Endothelial cell of umbilical vein (primary cell): ENCODE results near the gene LCNL1. TPM values are rescaled to one million over a fixed set of nuclear protein-coding genes. Genes with fewer than 3 reads are reported as not detected.

Experiments used
- BruUV-seq: library from RNA; stranded (reverse); fragments of 400-500 nt; replicated peaks from 2 replicates; lab custom pipeline; 2021; lab: Mats Ljungman, UMichigan
- CTCF ChIA-PET: fragments of 300-600, 350-600 bp; sonication (Branson Sonifier 250); formaldehyde crosslinking; loops from one replicate; lab custom pipeline; 2021; ENCODE audit warnings: antibody characterized with exemption, inconsistent platforms; lab: Charles Lee
- POLR2A ChIA-PET: fragments of 300-600, 350-600 bp; sonication (Branson Sonifier 250); formaldehyde crosslinking; loops from one replicate; lab custom pipeline; 2021; ENCODE audit warnings: antibody characterized with exemption, inconsistent platforms; lab: Charles Lee
- DNase-seq: peaks from one replicate; pipeline ENCODE4 v3.0.0-alpha.2; 2011; ENCODE audit warnings: low read depth, low spot score
- FAIRE-seq: peaks from 2 replicates; lab custom pipeline; 2011; peaks lifted over from hg19 to GRCh38; lab: Jason Lieb, UNC
- H2AFZ ChIP-seq: 2 replicates; pipeline ENCODE4 v1.6.0; 2012; ENCODE audit warnings: low read depth, low read length, control low read depth, inconsistent platforms
- H3K27ac ChIP-seq: 2 replicates; pipeline ENCODE4 v1.5.1; 2011; ENCODE audit warnings: low read depth, mild to moderate bottlenecking, control low read depth, low read length, moderate library complexity; ENCODE audit not compliant: insufficient read depth
- H3K27me3 ChIP-seq, 2 experiments: 2 replicates each; pipeline versions ENCODE4 v1.6.0 to v1.6.1; 2011; ENCODE audit warnings: low read length in 2 of 2, mixed read lengths in 1 of 2; ENCODE audit not compliant: control insufficient read depth in 2 of 2, insufficient read depth in 2 of 2
- H3K36me3 ChIP-seq, 2 experiments: 2 replicates in 1 of 2; 3 replicates in 1 of 2; pipeline ENCODE4 v1.5.1; 2011; ENCODE audit warnings: low read length in 2 of 2, mild to moderate bottlenecking in 1 of 2, moderate library complexity in 1 of 2; ENCODE audit not compliant: control insufficient read depth in 2 of 2, insufficient read depth in 2 of 2; ENCODE audit errors: extremely low read depth in 1 of 2
- H3K4me1 ChIP-seq: 3 replicates; pipeline ENCODE4 v1.5.1; 2011; ENCODE audit warnings: mild to moderate bottlenecking, low read length; ENCODE audit not compliant: control insufficient read depth, insufficient read depth; ENCODE audit errors: extremely low read depth
- H3K4me2 ChIP-seq: 2 replicates; pipeline ENCODE4 v1.6.1; 2011; ENCODE audit warnings: low read length, control low read depth, mixed read lengths; ENCODE audit not compliant: insufficient read depth
- H3K4me3 ChIP-seq, 3 experiments: fragments of 200-600 bp in 1 of 3; sonication (generic), shearing (Covaris generic) in 1 of 3; replicated peaks in 1 of 3; 2 replicates each; pipeline ENCODE4 v1.5.1; 2011 to 2016; ENCODE audit warnings: control low read depth in 3 of 3, low read length in 3 of 3, mild to moderate bottlenecking in 2 of 3, inconsistent platforms in 1 of 3, low read depth in 1 of 3, moderate library complexity in 1 of 3; ENCODE audit not compliant: insufficient read depth in 1 of 3
- H3K79me2 ChIP-seq: 2 replicates; pipeline ENCODE4 v1.6.0; 2012; ENCODE audit warnings: low read length, inconsistent platforms; ENCODE audit not compliant: control insufficient read depth, insufficient read depth
- H3K9ac ChIP-seq: replicated peaks from 2 replicates; pipeline ENCODE3; 2011; ENCODE audit warnings: low read length, control low read depth; ENCODE audit not compliant: insufficient read depth; ENCODE audit errors: extremely low read depth
- H3K9me1 ChIP-seq: replicated peaks from 3 replicates; pipeline ENCODE4 v1.6.0; 2011; ENCODE audit warnings: mild to moderate bottlenecking, low read length; ENCODE audit not compliant: control insufficient read depth, insufficient read depth; ENCODE audit errors: extremely low read depth
- H3K9me3 ChIP-seq: replicated peaks from 2 replicates; pipeline ENCODE4 v1.5.1; 2012; ENCODE audit warnings: low read length, inconsistent platforms; ENCODE audit not compliant: control insufficient read depth, insufficient read depth
- H4K20me1 ChIP-seq: replicated peaks from 2 replicates; pipeline ENCODE3; 2011; ENCODE audit warnings: mild to moderate bottlenecking, low read length; ENCODE audit not compliant: control insufficient read depth, insufficient read depth; ENCODE audit errors: extremely low read depth
- FOS ChIP-seq: IDR thresholded peaks from 2 replicates; pipeline ENCODE4 v1.6.1; 2011; ENCODE audit warnings: mild to moderate bottlenecking, low read length, moderate library complexity, borderline replicate concordance; ENCODE audit not compliant: insufficient read depth
- GATA2 ChIP-seq: IDR thresholded peaks from 2 replicates; pipeline ENCODE4 v1.7.0; 2011; ENCODE audit warnings: low read depth, mild to moderate bottlenecking, moderate library complexity, mixed read lengths, low read length; ENCODE audit not compliant: insufficient read length, insufficient read depth
- JUN ChIP-seq: IDR thresholded peaks from 2 replicates; pipeline ENCODE4 v1.6.1; 2011; ENCODE audit warnings: borderline replicate concordance, low read depth; ENCODE audit not compliant: insufficient read length, insufficient read depth
- MYC ChIP-seq: IDR thresholded peaks from one replicate; pipeline ENCODE4 v1.6.1; 2011; ENCODE audit warnings: mild to moderate bottlenecking, low read depth, low read length
- POLR2A ChIP-seq: IDR thresholded peaks from 2 replicates; pipeline ENCODE4 v1.6.1; 2012; ENCODE audit warnings: low read depth, mild to moderate bottlenecking, control low read depth, low read length
- POLR2AphosphoS5 ChIP-seq: IDR thresholded peaks from 2 replicates; pipeline ENCODE4 v1.6.1; 2012; ENCODE audit warnings: low read depth, mild to moderate bottlenecking, control low read depth, low read length, moderate library complexity; ENCODE audit not compliant: insufficient read depth
- dilution Hi-C: fragments of 300-500 bp; cut with MboI; formaldehyde crosslinking; loops from one replicate; pipeline ENCODE4 v1.15.0; 2019; ENCODE audit warnings: low sequenced_read_pairs; ENCODE audit not compliant: extremely low pct_ligation_motif_present
- intact Hi-C: fragments of 100-400 bp; cut with micrococcal nuclease; formaldehyde crosslinking; loops from one replicate; pipeline ENCODE4 v1.10.0; 2022
- polyA plus RNA-seq, 4 experiments: library from polyadenylated mRNA; depleted of rRNA in 3 of 4; stranded (reverse) in 3 of 4; unstranded in 1 of 4; fragments of >200 nt; gene quantifications; 2 replicates each; pipeline versions ENCODE4 v1.2.1 to v1.2.3, GENCODE V29; 2011 to 2012; ENCODE audit warnings: missing spikeins in 1 of 4
- total RNA-seq: library from RNA; stranded (reverse); gene quantifications from 2 replicates; pipeline ENCODE4 v1.2.3, GENCODE V29; 2021
- TF ChIP-seq, protein P1 (sequence below): IDR thresholded peaks from 2 replicates; pipeline ENCODE4 v1.6.1; 2011; ENCODE audit not compliant: insufficient read depth, insufficient read length
- TF ChIP-seq, protein P2 (sequence below), 2 donors: IDR thresholded peaks; 1 replicate in 1 of 2; 2 replicates in 1 of 2; pipeline ENCODE4 v1.5.1; 2011; ENCODE audit warnings: low read length in 2 of 2, mild to moderate bottlenecking in 2 of 2, moderate library complexity in 2 of 2, control low read depth in 1 of 2, inconsistent platforms in 1 of 2, low read depth in 1 of 2; ENCODE audit not compliant: insufficient read depth in 1 of 2; ENCODE audit errors: extremely low read depth in 1 of 2

The LCNL1 gene
- total and polyA plus RNA-seq, 2 donors (not counting 3 experiments of a cell fraction or from before 2014, with no cell fraction given), result not detected

DNA sequence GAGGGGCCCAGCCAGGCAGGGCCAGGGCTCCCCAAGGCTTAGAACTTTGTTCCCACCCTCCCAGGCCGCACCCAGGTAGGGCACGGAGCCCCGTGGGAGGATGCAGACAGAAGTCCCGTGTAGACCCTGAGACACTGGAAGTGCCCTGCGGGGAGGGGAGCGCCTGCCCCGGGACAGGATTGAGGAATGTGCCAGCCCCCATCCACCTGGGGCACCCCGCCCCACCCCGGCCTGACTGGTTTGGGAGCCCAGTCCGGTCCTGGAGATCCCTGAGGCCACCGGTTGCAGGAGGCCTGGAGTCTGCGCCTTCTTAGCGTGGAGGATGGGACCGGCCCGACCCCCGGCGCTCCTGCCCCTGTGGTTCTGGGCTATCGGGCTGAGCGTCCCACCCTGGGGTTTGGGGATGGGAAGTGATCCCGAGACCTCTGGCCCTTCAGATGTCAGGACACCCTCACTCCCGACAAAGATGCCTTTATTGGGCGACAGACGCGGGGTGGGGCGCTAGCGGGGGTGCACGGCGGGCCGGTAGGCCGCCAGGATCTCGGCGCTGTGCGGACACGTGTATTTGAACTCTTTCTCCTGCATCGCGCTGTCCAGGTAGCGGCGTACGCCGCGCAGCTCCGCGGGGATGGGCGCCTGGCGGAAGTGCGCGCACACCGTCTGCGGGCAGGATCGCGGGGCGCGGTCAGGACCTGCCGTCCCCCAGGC, 11.5 kb downstream of the LCNL1 start:
- no TSS peak for BruUV-seq
- no peak for DNase-seq
- FAIRE-seq, result no peak
- Histone ChIP-seq H3K9me3 (no peaks in the 10 kb centered on the region), H3K27me3 (no peaks in the 10 kb centered on the region), H3K27ac (no peak overlapping the region), H3K36me3 (no peaks in the 10 kb centered on the region), H4K20me1 (no peaks in the 10 kb centered on the region), H3K4me1 (peaks cover 32% of the 10 kb centered on the region), H3K9me1 (no peaks in the 10 kb centered on the region), H3K79me2 (peaks cover 9% of the 10 kb centered on the region), H3K4me3 (no peak overlapping the region), H3K9ac (no peak overlapping the region), H3K4me2 (no peak overlapping the region), H2AFZ (no peak overlapping the region)
- POLR2A ChIA-PET, result no interaction called here
- dilution Hi-C loops (no loop called here), intact Hi-C loops (loop anchor here (5.0 kb wide), 1 partner anchor 47 kb away; the partner anchor contains the start of gene C8G)
- TF ChIP-seq POLR2A, result no peak
- no peak for TF ChIP-seq JUN
- no peak for TF ChIP-seq GATA2
- no peak for TF ChIP-seq POLR2AphosphoS5
- TF ChIP-seq MYC, result no peak
- TF ChIP-seq, protein P1, sequence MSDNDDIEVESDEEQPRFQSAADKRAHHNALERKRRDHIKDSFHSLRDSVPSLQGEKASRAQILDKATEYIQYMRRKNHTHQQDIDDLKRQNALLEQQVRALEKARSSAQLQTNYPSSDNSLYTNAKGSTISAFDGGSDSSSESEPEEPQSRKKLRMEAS, result no peak
- TF ChIP-seq, protein P2, sequence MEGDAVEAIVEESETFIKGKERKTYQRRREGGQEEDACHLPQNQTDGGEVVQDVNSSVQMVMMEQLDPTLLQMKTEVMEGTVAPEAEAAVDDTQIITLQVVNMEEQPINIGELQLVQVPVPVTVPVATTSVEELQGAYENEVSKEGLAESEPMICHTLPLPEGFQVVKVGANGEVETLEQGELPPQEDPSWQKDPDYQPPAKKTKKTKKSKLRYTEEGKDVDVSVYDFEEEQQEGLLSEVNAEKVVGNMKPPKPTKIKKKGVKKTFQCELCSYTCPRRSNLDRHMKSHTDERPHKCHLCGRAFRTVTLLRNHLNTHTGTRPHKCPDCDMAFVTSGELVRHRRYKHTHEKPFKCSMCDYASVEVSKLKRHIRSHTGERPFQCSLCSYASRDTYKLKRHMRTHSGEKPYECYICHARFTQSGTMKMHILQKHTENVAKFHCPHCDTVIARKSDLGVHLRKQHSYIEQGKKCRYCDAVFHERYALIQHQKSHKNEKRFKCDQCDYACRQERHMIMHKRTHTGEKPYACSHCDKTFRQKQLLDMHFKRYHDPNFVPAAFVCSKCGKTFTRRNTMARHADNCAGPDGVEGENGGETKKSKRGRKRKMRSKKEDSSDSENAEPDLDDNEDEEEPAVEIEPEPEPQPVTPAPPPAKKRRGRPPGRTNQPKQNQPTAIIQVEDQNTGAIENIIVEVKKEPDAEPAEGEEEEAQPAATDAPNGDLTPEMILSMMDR (IDR thresholded peaks at IDR 0.05; ENCODE audit: extremely low read depth in 1 of 2, insufficient read depth in 1 of 2, low read depth in 1 of 2, low read length in 2 of 2), result no peak
- TF ChIP-seq FOS, result no peak
- CTCF ChIA-PET, result interaction anchor here (0.6 to 1.4 kb wide), 3 partner anchors 16 to 46 kb away, joined by 3 to 6 read pairs (median 4); no protein-coding TSS in a partner anchor
